DOHH2 (cell line): Measurements from ENCODE around the gene CAMK2N1.

Source experiments
- CTCF ChIP-seq: fragments of 200-600 bp; sonication (generic); IDR thresholded peaks from one replicate; pipeline ENCODE4 v1.5.1; 2014; ENCODE audit warnings: antibody characterized with exemption, mild to moderate bottlenecking, low read depth, low read length; ENCODE audit not compliant: poor library complexity, severe bottlenecking
- EZH2phosphoT487 ChIP-seq: fragments of 200-600 bp; sonication (generic); IDR thresholded peaks from 2 replicates; pipeline ENCODE4 v1.6.1; 2017; ENCODE audit warnings: borderline replicate concordance, mild to moderate bottlenecking, antibody characterized with exemption, low read length, moderate library complexity, mixed read lengths

- TF ChIP-seq EZH2phosphoT487 (no peak), CTCF (no peak)
Measured at GRCh38 chr1:20445956-20446355, 40.1 kb downstream of the CAMK2N1 start.
